Psoas muscle (tissue), 8 donors: ENCODE data around the gene IL3. TPM values are rescaled to one million over a fixed set of nuclear protein-coding genes. Genes with fewer than 3 reads are reported as not detected.

Source experiments
- ATAC-seq, 4 donors: fragments of 200-7000 bp; cut with Tn5 transposase; one replicate each; pipeline ENCODE4 v1.9.1; 2020; ENCODE audit warnings: moderate library complexity in 3 of 4, mild to moderate bottlenecking in 2 of 4
- DNase-seq, 2 donors: peaks; one replicate each; pipeline ENCODE4 v3.0.0-alpha.2; 2020
- H3K27ac ChIP-seq: fragments of 200-600 bp; one replicate; pipeline ENCODE4 v1.8.0; 2022
- H3K27me3 ChIP-seq, 3 donors: fragments of 200-600 bp in 1 of 3; one replicate each; pipeline versions ENCODE4 v1.6.1 to v1.8.0; 2013 to 2022; ENCODE audit warnings: low read length in 2 of 3, mild to moderate bottlenecking in 2 of 3, moderate library complexity in 1 of 3; ENCODE audit not compliant: insufficient read depth in 3 of 3
- H3K36me3 ChIP-seq, 2 donors: fragments of 200-600 bp in 1 of 2; one replicate each; pipeline versions ENCODE4 v1.6.1 to v1.8.0; 2013 to 2022; ENCODE audit warnings: low read depth in 1 of 2, mild to moderate bottlenecking in 1 of 2, moderate library complexity in 1 of 2; ENCODE audit not compliant: insufficient read depth in 1 of 2
- H3K4me1 ChIP-seq: fragments of 200-600 bp; one replicate; pipeline ENCODE4 v1.8.0; 2022
- H3K4me3 ChIP-seq: fragments of 200-600 bp; one replicate; pipeline ENCODE4 v1.8.0; 2022; ENCODE audit warnings: mild to moderate bottlenecking
- H3K9me3 ChIP-seq: fragments of 200-600 bp; one replicate; pipeline ENCODE4 v1.8.0; 2022
- CTCF ChIP-seq: fragments of 200-600 bp; IDR thresholded peaks from one replicate; pipeline ENCODE4 v1.8.0; 2022; ENCODE audit warnings: antibody characterized with exemption
- WGBS, 3 donors: extraction: QIAGEN DNeasy Blood & Tissue Kit; methylation state at CpG; one replicate each; pipeline versions ENCODE4 v1.1.6 to v1.1.7; 2013; 5-methylcytosine and 5-hydroxymethylcytosine counted together
- intact Hi-C, 2 donors: fragments of 100-400 bp; cut with DNase I; formaldehyde crosslinking; loops; one replicate each; pipeline versions ENCODE4 v1.11.0 to v1.14.2; 2022
- polyA plus RNA-seq, 3 donors: library from polyadenylated mRNA; stranded (reverse); fragments of 200-250 nt; gene quantifications; one replicate each; pipeline ENCODE4 v1.2.3, GENCODE V29; 2013
- total RNA-seq, 4 donors: library from RNA; stranded (reverse); fragmentation: NEBNext Ultra II Directional in 2 of 4; extraction: Animal tissue kit (Norgen Biotek cat#: 25700) in 2 of 4; gene quantifications; one replicate each; pipeline versions ENCODE4 v1.2.1 to v1.2.4, GENCODE V29; 2021 to 2023
- donor health status: healthy with polysubstance abuse.
- donor health status: DM: no; HTN: no; CAD: no; lungs with moderate emphysema.
- donor health status: Bipolar disorder and iron deficiency.
- donor health status: healthy.
- donor health status: DM: yes; HTN: yes; CAD: no.
- donor health status: DM: no; HTN: no; CAD: no.
- donor health status: DM: no; HTN: no; CAD: no.
- donor health status: DM: yes; HTN: yes; CAD: no.

IL3 gene
- total and polyA plus RNA-seq, 7 donors = not detected

GRCh38 chr5:132024789-132025402 is 35.6 kb upstream of the IL3 start:
- no peaks in the 10 kb centered on the region for H3K27me3 ChIP-seq
- no peak overlapping the region for H3K27ac ChIP-seq
- H3K36me3 ChIP-seq = no peaks in the 10 kb centered on the region
- intact Hi-C loops = no loop called here
- 56 to 62% (median 58%) methylated on average over 8 of the region's 8 CpGs for WGBS, 3 donors
- TF ChIP-seq CTCF = no peak
- H3K9me3 ChIP-seq = no peaks in the 10 kb centered on the region
- no peak for ATAC-seq
- H3K4me1 ChIP-seq = no peaks in the 10 kb centered on the region
- no peak overlapping the region for H3K4me3 ChIP-seq
- no peak for DNase-seq

DNA sequence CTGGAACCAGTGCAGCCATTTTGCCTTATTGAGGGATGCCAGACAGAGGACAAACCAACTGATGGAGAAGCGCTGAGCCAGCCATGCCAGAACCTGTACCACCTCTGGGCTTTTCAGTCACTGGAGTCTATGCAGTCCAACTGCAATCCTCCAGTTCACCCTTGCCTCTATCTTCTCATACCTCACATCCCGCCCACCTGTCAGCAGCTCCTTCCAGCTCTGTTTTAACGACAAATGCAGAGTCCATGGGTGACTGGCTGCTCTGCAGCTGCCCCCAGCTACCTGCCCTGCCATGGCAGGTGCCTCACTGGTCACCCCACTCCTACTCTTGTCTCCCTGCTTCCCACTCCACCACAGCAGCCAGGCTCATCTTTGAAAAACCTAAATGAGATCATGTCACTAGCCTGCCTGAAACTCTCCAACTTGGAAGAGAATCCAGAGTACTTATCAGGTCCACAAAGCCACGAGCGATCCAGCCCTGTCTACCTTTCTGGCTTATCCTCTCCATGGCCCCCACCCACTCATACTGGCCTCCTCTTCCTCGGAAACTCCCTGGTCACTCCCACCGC is 35.0 kb upstream of the IL3 start:
- Histone ChIP-seq H3K4me3 (no peak overlapping the region), H3K4me1 (no peaks in the 10 kb centered on the region), H3K36me3 (no peaks in the 10 kb centered on the region), H3K27ac (no peak overlapping the region), H3K9me3 (no peaks in the 10 kb centered on the region), H3K27me3 (no peaks in the 10 kb centered on the region)
- intact Hi-C loops = no loop called here
- peak in 1 of 2 donors; percentile 20 for DNase-seq
- no peak for TF ChIP-seq CTCF
- 84 to 90% (median 86%) methylated on average over 7 of the region's 7 CpGs for WGBS, 3 donors
- ATAC-seq = no peak

DNA sequence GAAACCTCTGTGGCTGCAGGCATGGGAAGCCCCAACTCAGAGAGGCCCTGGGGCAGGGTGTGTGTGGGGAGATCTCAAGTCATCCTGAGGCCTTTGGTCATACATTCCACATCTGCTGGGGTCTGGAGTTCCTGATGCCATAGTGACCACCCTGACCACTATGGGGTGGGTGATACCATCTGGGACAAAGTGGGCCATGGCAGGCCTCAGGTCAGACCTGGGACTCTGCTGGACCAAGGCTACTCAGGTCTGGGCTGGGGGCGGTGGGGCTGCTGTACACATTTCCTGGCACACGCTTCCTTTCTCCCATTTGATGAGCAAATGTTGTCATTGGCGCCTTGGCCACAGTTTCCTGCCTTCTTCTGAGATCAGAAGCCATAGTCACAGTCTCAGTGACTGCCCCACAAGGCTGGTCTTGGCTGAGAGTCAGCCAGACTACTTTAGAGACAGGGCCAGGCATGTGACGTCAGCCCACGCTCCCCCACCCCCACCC is 33.9 kb upstream of the IL3 start:
- H3K4me3 ChIP-seq = no peak overlapping the region
- intact Hi-C loops = no loop called here
- no peaks in the 10 kb centered on the region for H3K4me1 ChIP-seq
- H3K9me3 ChIP-seq = no peaks in the 10 kb centered on the region
- no peak overlapping the region for H3K27ac ChIP-seq
- DNase-seq (peak in 1 of 2 donors; percentile 12), ATAC-seq (no peak)
- H3K36me3 ChIP-seq = no peaks in the 10 kb centered on the region
- TF ChIP-seq CTCF = no peak
- 75 to 77% (median 76%) methylated on average over 5 of the region's 5 CpGs for WGBS, 3 donors
- H3K27me3 ChIP-seq = no peaks in the 10 kb centered on the region

GRCh38 chr5:132027027-132027426 is 33.4 kb upstream of the IL3 start:
- TF ChIP-seq CTCF = no peak
- no peaks in the 10 kb centered on the region for H3K36me3 ChIP-seq
- no peaks in the 10 kb centered on the region for H3K27me3 ChIP-seq
- no peak overlapping the region for H3K27ac ChIP-seq
- no peak overlapping the region for H3K4me3 ChIP-seq
- intact Hi-C loops = no loop called here
- 73 to 75% methylated on average over 2 of the region's 2 CpGs; no CpG with 5 or more reads in 1 of the 3 donors for WGBS, 3 donors
- ATAC-seq (no peak), DNase-seq (peak in 1 of 2 donors; percentile 19)
- H3K4me1 ChIP-seq = no peaks in the 10 kb centered on the region
- H3K9me3 ChIP-seq = no peaks in the 10 kb centered on the region
